ENCODE measurements around the gene GOLGA6L22. TPM values are rescaled to one million over a fixed set of nuclear protein-coding genes. Genes with fewer than 3 reads are reported as not detected.
A peak's percentile ranks its signal among the peaks of the same experiment; 100 is the strongest.
"Not testable (repeated sequence)": the region's sequence is repeated elsewhere in the genome, so short reads cannot be mapped to it uniquely, and the experiment has no call there.

The GOLGA6L22 gene
- polyA plus RNA-seq, 2 of the 4 experiments (the other 2 are of a cell fraction) = not detected

DNA sequence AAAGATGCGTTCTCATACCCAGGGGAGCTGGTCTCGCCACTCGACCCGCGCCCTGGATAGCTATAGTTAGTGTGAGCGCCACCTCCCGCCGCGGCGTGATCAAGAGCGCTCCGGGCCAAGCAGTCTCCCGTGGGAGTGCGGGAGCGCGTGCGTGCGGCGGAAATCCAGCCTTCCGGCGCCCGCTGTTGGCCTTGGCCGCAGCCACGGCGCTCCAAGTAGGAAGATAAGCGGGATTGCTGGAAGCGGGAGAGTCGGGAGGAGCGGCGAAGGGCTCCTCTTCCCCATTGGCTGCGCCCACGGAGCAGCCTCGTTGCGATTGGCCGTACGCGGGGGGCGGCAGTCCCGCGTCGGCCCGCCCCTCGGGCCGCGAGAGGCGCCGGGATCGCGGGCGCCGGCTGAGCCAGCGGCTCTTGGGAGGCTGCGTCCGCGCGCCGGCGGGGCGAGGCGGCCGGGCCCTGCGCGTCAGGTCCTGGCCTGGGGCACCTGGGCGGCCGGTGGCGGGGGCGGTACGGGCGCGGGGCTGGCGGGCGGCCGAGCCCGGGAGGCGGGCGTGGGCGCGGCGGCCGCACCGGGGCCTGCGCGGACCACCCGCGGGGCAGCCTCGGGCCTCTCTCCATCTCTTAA is 35.9 kb downstream of the GOLGA6L22 start:
- TF ChIP-seq, protein P1, sequence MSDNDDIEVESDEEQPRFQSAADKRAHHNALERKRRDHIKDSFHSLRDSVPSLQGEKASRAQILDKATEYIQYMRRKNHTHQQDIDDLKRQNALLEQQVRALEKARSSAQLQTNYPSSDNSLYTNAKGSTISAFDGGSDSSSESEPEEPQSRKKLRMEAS (IDR thresholded peaks at IDR 0.05) = peak; percentile 68
- TF ChIP-seq, protein P2, sequence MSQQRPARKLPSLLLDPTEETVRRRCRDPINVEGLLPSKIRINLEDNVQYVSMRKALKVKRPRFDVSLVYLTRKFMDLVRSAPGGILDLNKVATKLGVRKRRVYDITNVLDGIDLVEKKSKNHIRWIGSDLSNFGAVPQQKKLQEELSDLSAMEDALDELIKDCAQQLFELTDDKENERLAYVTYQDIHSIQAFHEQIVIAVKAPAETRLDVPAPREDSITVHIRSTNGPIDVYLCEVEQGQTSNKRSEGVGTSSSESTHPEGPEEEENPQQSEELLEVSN (IDR thresholded peaks at IDR 0.05; ENCODE audit: borderline replicate concordance, low read depth) = peak; percentile 60; the same call in 1 of the 2 replicates
- peak; percentile 35 for TF ChIP-seq POLR2A (IDR thresholded peaks at IDR 0.05; ENCODE audit: low read length)
- WGBS (ENCODE audit: missing lambda C conversion rate) = 0% methylated on average over 7 of the region's 86 CpGs
- H3K27ac ChIP-seq = peak overlapping the region; percentile 70 to 82
- peak overlapping the region; percentile 48 for H3K4me3 ChIP-seq
- CTCF ChIA-PET, H3K4me1 ChIP-seq, FAIRE-seq, H3K4me2 ChIP-seq, POLR2A ChIA-PET, H3K9me3 ChIP-seq: not testable (repeated sequence)
- DNase-seq (ENCODE audit: low read depth in 1 of 2, low spot score in 1 of 2) (peak in 1 of 2 experiments; percentile 85), ATAC-seq (peak; percentile 58 to 97; a peak in 4 of 6 replicates)

DNA sequence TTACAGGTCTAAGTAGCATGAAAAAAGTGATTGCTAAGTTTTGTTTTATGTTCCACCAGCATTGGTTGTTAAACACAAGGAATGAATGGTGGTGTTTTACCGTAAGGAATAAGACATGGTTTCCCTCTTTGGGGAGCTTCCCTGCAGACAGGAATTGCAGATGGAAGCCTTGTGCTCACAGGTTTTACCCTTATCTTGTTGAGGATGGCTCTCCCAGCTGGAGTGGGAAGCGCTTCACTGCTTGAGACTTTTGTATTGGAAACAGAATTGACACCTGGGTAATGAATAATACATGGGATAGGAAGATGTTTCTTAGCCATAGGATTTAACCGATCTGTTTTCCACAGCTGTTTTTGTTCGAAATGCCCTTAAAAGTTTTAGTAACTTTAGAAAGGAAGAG is 38.5 kb downstream of the GOLGA6L22 start:
- POLR2A ChIA-PET, CTCF ChIA-PET, FAIRE-seq: not testable (repeated sequence)

DNA sequence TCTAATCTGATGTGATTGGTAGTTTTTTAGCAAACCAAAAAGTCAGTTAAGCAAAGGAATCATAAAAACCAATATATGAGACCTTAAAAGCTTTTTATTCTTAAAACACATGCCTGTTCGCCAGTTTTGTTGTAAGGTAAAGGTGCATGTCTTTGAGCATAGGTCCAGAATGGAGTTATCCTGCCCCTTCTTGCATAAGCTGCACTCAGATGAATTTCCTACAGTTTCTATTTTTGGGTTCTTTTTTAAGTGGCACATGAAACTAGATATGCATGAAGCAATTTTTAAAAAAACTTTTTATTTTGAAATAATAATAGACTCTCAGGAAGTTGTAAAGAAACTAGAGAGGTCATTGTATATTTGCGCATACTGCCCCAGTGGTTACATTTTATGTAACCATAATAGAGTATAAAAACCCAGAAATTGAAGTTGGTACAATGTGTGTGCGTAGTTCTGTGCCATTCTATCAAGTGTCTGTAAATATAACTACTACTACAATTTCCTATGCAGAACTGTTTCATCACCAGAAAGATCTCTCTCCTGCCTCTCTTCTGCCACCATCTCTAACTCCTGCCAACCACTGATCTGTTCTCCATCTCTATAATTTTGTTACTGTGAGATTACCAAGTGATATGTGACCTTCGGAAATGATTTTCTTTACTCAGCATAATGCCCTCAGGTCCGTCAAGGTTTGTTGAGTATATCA is 39.7 kb downstream of the GOLGA6L22 start:
- ATAC-seq; H3K9me3 ChIP-seq; H3K4me3 ChIP-seq; POLR2A ChIA-PET; FAIRE-seq; CTCF ChIA-PET; DNase-seq (ENCODE audit: low read depth in 1 of 2, low spot score in 1 of 2); H3K4me2 ChIP-seq; H3K4me1 ChIP-seq; H3K27ac ChIP-seq: not testable (repeated sequence)
- no CpG with 5 or more reads among the region's 5 CpGs for whole genome bisulfite sequencing (ENCODE audit: missing lambda C conversion rate)

More for the DNA sequence above, 38.5 kb downstream of the GOLGA6L22 start:
- H3K9me3 ChIP-seq; DNase-seq (ENCODE audit: low read depth in 1 of 2, low spot score in 1 of 2); H3K4me2 ChIP-seq; ATAC-seq; H3K27ac ChIP-seq; H3K4me3 ChIP-seq; H3K4me1 ChIP-seq: not testable (repeated sequence)
- WGBS (ENCODE audit: missing lambda C conversion rate) = 91% methylated on average over 2 of the region's 4 CpGs

DNA sequence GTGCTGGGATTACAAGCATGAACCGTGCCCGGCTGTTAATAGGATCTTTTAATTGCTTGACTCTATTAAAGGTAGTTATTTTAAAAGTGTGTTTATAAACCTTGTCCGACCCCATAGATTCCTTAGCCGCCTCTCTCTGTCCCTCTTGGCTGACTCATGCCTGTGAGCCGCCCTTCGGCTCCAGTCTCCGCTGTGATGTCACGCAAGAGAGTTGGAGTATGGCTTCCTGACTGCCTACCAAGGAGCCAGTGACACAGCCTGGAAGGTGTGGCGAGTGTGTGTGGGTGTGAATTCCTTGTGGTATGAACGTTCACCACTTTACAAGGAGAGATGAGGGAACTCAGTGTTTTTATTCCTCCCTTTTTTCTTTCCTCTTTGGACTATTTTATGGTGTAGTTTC is 43.6 kb downstream of the GOLGA6L22 start:
- H3K4me1 ChIP-seq; H3K9me3 ChIP-seq; DNase-seq (ENCODE audit: low read depth in 1 of 2, low spot score in 1 of 2); CTCF ChIA-PET; FAIRE-seq; H3K4me3 ChIP-seq; POLR2A ChIA-PET; H3K27ac ChIP-seq; H3K4me2 ChIP-seq; ATAC-seq: not testable (repeated sequence)
- WGBS (ENCODE audit: missing lambda C conversion rate) = 90% methylated on average over 2 of the region's 10 CpGs

DNA sequence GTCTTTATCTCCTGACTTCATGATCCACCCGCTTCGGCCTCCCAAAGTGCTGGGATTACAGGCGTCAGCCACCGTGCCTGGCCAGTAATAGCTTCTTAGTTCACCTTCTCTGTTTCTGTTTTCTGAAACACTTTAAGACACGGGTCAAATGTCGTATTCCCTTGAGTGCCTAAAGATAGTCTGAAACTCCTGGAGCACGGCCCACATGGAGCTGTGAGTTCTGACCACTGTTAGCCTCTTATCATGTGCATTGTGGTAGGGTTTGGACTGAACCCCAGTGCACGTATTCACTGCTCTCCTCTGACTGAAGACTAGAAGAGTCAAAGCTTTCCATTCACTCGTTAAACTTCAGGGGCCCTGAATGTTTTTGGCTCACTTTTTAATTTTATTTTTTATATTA is 48.3 kb downstream of the GOLGA6L22 start:
- H3K4me2 ChIP-seq; H3K4me3 ChIP-seq; CTCF ChIA-PET; H3K27ac ChIP-seq; H3K4me1 ChIP-seq; DNase-seq (ENCODE audit: low read depth in 1 of 2, low spot score in 1 of 2); ATAC-seq; POLR2A ChIA-PET; H3K9me3 ChIP-seq; FAIRE-seq: not testable (repeated sequence)
- 77% methylated on average over 7 of the region's 9 CpGs for WGBS (ENCODE audit: missing lambda C conversion rate)

DNA sequence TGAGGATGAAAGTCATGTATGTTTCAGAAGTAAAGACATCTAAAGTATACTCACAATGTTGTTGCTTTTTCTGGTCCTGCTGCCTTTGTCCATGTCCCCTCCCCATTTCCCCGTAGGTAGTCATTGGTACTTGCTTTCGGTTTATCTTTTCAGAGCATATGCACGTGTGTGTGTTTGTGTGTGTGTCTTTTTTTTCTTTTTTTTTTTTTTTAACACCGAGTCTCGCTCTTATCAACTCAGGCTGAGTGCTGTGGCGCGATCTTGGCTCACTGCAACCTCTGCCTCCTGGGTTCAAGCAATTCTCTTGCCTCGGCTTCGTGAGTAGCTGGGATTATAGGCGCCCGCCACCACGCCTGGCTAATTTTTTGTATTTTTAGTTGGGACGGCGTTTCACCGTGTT is 57.4 kb downstream of the GOLGA6L22 start:
- POLR2A ChIA-PET = not testable (repeated sequence)

More for the DNA sequence above, 57.4 kb downstream of the GOLGA6L22 start:
- H3K4me3 ChIP-seq; H3K9me3 ChIP-seq; ATAC-seq; H3K4me2 ChIP-seq; H3K27ac ChIP-seq; CTCF ChIA-PET; FAIRE-seq; H3K4me1 ChIP-seq; DNase-seq (ENCODE audit: low read depth in 1 of 2, low spot score in 1 of 2): not testable (repeated sequence)
- 91% methylated on average over 10 of the region's 15 CpGs for WGBS (ENCODE audit: missing lambda C conversion rate)

Small RNAs within 50 kb of the gene (small RNA-seq; reads per million reads assigned to genes)
- gene RN7SL545P = 0 reads per million in 6 experiments
